HG03342 (cell line): ENCODE data around the gene APCDD1.

Experiments
- ATAC-seq: cut with Tn5 transposase; IDR thresholded peaks from one replicate; pipeline ENCODE4 v1.9.1; 2021; ENCODE audit warnings: mild to moderate bottlenecking, moderate library complexity; ENCODE audit not compliant: unreplicated experiment

The APCDD1 gene

DNA sequence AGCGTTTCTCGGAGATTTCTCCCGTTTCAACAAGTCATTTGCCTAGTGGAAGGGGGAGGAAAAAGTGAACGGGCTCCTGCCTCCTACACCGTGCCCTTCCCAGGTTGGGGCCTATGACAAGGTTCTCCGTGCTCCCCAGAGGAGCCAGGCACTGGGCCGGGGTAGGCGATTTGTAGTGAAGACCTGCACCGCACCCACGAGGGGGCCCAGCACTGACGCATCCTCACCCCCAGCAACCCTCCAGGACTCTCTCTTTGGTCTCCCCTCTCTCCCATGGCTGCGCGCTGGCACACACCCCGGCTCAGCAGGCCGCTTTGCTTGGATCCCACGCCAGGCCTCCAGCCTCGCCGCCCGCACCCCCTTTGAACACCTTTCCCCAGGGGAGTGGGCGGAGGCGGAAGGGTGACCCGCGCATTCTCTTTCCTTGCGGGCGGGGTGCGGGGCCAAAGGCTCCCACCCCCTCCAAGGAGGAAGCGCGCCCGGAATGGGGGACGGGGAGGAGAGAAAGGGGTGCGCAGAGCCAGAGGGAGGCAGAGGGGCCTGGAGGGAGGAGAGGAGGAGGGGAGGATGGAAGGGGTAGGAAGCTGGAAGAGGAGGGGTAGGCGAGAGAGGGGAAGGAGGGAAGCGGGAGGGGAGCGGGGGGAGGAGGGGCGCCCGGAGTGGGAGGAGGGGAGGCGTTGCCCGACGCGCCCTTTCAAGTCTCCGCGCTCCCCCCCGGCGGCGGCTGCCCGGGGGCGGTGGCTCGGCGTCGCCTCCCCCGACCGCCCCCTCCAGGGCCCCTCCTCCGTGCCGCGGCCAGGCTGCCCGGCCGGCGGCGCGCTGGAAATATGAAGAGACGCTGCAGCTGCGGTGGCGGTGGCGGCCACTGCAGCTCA lies at the start of gene APCDD1:
Gene APCDD1, plus strand, starts transcription at position 830 of the 875 bp plus-strand sequence. CDS start 347 bp downstream, outside the sequence.
- ATAC-seq, result no peak

- ATAC-seq, result no peak
These were observed 49.4 kb upstream of the APCDD1 start for GRCh38 chr18:10405014-10405493.

- no peak for ATAC-seq
These were observed 48.4 kb upstream of the APCDD1 start for GRCh38 chr18:10405816-10406663.

GRCh38 chr18:10408131-10408530 lies 46.3 kb upstream of the APCDD1 start:
- no peak for ATAC-seq

- no peak for ATAC-seq
These were observed 45.4 kb upstream of the APCDD1 start for GRCh38 chr18:10409041-10409440.

- ATAC-seq, result no peak
These were observed 43.7 kb upstream of the APCDD1 start for GRCh38 chr18:10410472-10411308.

DNA sequence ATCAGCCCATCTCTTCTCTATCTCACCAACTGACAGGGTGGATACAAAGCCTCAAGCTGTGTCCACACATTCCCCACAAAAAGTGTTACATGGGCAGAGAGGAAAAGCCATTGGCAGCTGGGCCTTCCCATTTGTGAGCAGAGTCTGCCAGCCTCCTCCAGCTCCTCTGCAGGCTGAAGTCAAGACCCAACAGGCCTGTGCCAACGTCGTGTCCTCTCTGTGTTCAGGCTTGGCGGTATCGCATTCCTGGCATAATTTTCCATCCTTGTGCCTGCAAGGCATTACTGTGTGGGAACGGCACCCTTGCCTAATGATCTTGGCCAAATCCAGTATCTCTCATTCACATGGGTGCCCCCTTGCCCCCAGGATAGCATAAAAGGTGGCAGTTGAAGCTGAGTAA lies 41.5 kb upstream of the APCDD1 start:
- ATAC-seq, result no peak

GRCh38 chr18:10413722-10414121 lies 40.7 kb upstream of the APCDD1 start:
- ATAC-seq, result no peak

DNA sequence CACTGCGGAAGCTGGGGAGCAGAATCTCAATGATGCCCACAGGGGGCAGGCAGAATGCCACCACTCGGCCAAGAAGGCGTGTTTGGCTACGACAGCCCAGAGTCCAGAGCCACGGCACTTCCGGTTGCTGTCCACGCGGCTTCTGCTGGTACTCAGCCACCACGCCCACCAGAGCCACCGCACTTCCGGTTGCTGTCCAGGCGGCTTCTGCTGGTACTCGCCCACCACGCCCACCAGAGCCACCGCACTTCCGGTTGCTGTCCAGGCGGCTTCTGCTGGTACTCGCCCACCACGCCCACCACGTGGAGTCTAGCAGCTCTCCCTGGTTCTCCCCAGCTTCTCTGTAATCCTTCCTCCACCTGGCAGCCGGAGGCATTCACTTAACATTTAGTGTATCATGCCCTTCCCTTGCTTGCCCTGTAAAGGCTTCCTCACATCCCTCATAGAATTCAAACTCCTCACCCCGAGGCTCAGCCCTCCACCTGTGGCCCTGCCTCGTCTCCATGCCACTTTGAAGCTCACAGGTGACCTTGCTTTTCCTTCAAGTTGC lies 40.1 kb upstream of the APCDD1 start:
- no peak for ATAC-seq

- no peak for ATAC-seq
These were observed 38.4 kb upstream of the APCDD1 start for GRCh38 chr18:10416065-10416464.

DNA sequence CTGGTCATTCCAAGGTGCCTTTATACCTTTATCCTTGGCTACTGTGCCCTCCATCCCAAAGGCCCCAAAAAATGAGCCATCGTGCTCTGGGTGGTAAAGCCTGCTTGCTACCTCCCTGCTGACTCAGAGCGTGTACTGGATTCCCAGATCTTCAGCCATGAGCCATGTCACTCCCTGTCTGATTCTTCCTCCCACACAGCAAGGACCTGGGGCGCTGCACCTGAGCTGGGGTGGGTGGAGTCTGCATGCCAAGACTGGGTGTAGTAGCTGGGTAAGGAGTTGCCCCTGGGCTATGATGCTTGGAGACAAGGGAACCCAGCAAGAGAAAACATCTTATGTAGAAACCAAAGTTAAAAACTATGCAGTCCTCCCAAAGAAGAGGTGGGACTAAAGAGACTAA lies 37.2 kb upstream of the APCDD1 start:
- ATAC-seq, result no peak

GRCh38 chr18:10417664-10418063 lies 36.8 kb upstream of the APCDD1 start:
- ATAC-seq, result no peak

DNA sequence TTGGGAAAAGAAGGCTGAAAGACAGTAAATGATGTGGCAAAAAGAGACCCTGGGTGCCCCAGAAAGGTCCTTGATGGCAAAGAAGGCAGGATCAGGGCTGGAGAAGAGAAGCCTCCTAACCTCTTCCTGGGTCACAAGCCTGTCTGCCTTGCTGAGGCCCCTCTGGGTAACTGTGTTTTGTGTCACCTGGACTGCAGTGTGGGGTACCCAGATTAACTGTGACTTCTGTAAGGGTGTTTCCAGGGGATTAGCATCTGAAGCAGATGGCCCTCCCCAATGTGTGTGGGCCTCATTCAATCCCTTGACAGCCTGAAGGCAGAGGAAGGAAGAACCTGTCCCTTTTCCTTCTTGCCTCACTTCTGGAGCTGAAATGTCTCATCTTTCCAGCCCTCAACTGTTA lies 35.6 kb upstream of the APCDD1 start:
- no peak for ATAC-seq

DNA sequence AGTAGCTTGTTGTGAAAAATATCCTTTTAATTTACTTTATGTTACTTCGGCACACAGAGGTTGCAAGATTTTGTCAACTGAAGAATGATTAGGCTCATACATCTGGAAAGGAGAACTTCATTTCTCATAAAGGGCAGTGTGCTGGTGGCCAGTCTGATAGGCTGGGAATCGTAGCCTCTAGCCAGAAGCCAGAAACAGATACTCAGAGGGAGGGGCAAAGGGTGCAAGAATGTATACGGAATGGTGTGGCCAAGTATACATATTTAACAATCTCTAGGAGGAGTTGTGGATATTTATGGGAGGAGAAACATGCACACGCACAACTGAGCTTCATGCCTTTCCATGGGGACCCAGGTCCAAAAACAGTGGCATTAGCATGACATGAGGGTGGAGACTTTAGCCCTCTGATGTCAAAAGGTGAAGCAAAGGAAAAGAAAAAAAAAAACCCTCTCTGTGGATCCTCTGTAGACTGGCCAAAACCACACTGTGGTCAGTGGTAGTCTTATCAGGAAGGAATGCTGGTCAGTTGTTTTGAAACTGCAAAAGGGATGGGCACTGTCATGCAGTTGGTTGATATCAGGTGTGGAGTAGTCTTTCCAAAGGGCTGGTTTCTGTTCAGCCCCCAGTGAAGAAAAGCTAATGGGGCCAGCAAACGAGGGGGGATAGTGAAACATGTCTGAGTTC lies 34.9 kb upstream of the APCDD1 start:
- ATAC-seq, result no peak

DNA sequence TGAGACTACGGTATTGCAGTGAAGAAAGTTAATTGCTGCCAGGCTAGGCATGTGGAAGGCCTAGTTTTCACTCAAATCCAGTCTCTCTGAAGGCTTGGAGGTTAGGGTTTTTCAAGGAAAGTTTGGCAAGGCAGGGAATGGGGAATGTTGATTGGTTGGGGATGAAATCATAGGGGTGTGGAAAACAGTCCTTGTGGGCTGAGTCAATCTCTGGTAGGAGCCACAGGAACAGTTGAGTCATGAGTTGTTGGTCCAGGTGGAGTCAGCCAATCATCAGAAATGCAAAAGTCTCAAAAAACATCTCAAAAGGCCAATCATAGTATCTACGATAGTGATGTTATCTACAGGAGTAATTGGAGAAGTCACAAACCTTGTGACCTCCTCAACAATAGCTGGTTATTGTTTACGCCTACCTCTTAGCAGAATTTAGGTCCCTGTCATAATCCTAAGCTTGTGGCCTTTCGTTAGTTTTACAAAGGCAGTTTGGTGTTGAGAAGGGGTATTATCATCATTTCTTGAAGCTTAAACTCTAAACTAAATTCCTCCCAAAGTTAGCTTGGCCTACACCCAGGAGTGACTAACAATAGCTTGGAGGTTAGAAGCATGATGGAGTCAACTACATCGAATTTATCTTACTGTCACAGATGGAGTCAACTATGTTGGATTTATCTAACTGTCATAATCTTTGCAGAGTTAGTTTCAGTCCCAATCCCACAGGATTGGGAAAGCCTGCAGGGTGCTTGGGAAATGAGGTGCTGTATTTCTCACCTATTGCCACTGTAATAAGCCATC lies 33.7 kb upstream of the APCDD1 start:
- ATAC-seq, result no peak

- no peak for ATAC-seq
These were observed 32.6 kb upstream of the APCDD1 start for GRCh38 chr18:10421859-10422258.

DNA sequence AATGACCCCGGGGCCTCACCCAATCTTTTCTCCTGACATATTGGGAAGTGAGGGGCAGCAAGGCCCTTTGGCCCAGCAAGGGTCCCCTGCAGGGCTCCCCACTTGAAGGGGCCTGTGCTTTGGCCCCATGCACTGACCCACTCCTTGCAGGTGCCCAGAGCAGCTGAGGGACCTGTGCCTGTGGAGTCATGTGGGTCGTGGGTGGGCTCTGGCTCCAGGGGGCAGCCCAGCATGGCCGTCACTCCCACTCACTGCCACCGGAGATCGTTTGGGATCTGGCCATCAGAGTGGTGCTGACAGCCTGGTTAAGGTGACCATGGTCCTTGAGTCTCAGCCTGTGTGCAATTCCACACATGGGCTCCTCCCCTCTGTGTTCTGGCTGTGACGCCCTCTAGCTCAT lies 31.7 kb upstream of the APCDD1 start:
- no peak for ATAC-seq

DNA sequence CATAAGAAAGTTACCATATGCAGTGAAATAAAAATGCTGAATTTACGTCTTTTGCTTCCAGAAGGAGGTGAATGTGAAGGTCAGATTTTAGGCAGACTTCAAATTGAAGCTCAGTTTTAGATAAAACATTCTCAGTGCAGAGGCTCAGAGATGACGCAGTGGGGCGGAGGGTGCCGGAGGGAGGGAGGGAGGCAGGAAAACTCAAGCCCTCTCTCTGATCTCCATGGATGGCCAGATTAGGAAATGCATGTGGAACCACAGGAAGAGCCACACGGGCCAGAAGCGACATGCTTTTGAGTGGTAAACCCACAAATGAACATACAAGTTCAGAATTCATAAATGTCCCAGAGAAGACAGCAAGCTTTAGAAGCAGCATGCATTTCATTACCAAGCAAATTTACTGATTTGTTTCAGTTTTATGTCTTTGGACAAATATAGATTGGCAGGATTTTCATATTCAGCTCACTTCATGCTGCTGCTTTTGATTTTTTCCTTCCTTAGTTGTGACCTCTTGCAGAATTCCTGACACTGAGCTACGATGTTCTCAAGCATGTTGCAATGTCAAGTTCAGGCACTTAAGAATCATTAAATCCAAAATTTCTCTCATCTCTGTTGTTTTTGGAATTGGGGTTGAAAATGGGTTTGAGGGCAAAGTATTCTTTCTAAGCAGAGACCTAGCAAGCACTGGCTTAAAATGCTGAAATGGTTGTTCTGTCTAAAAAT lies 29.7 kb upstream of the APCDD1 start:
- no peak for ATAC-seq

GRCh38 chr18:10430677-10431076 lies 23.8 kb upstream of the APCDD1 start:
- no peak for ATAC-seq
